Ramos (cell line): ENCODE measurements around the gene GOLGA6L9.
"Not testable (repeated sequence)": the region's sequence is repeated elsewhere in the genome, so short reads cannot be mapped to it uniquely, and the experiment has no call there.

ENCODE experiments used
- in situ Hi-C: fragments of 300-500 bp; cut with MboI; formaldehyde crosslinking; loops from one replicate; pipeline ENCODE4 v1.14.3; 2022; ENCODE audit warnings: low sequenced_read_pairs; ENCODE audit not compliant: unreplicated experiment

Gene GOLGA6L9

GRCh38 chr15:82465629-82466028 lies 36.0 kb downstream of the GOLGA6L9 start:
- in situ Hi-C loops: not testable (repeated sequence)

- in situ Hi-C loops: not testable (repeated sequence)
These were observed 38.6 kb downstream of the GOLGA6L9 start for GRCh38 chr15:82468205-82468604.

GRCh38 chr15:82469381-82469780 lies 39.8 kb downstream of the GOLGA6L9 start:
- in situ Hi-C loops: not testable (repeated sequence)

- in situ Hi-C loops: not testable (repeated sequence)
These were observed 42.8 kb downstream of the GOLGA6L9 start for GRCh38 chr15:82472269-82472982.

- in situ Hi-C loops: not testable (repeated sequence)
These were observed 45.1 kb downstream of the GOLGA6L9 start for GRCh38 chr15:82474596-82475325.

GRCh38 chr15:82475345-82475967 lies 45.8 kb downstream of the GOLGA6L9 start:
- in situ Hi-C loops: not testable (repeated sequence)

- in situ Hi-C loops: not testable (repeated sequence)
These were observed 47.2 kb downstream of the GOLGA6L9 start for GRCh38 chr15:82476697-82477342.

- in situ Hi-C loops: not testable (repeated sequence)
These were observed 47.9 kb downstream of the GOLGA6L9 start for GRCh38 chr15:82477343-82478057.
